Panc1 (cell line): ENCODE data around the gene DAD1. TPM values are rescaled to one million over a fixed set of nuclear protein-coding genes. Genes with fewer than 3 reads are reported as not detected.

Experiments used
- ATAC-seq: fragments of 200-7000 bp; cut with Tn5 transposase; 2 replicates; pipeline ENCODE4 v1.9.1; 2020; ENCODE audit warnings: mild to moderate bottlenecking, moderate library complexity
- BruUV-seq: library from RNA; stranded (reverse); fragments of 400-500 nt; replicated peaks from 2 replicates; lab custom pipeline; 2021; lab: Mats Ljungman, UMichigan
- CTCF ChIA-PET: fragments of 300-600 bp; sonication (Branson Sonifier 250); formaldehyde crosslinking; loops from one replicate; lab custom pipeline; 2022; ENCODE audit warnings: antibody characterized with exemption; lab: Charles Lee
- POLR2A ChIA-PET: fragments of 300-600 bp; sonication (Branson Sonifier 250); formaldehyde crosslinking; loops from one replicate; lab custom pipeline; 2022; ENCODE audit warnings: antibody characterized with exemption; lab: Charles Lee
- DNase-seq: peaks from one replicate; pipeline ENCODE4 v3.0.0-alpha.2; 2010; ENCODE audit warnings: low read depth, low spot score
- H3K27ac ChIP-seq: 2 replicates; pipeline ENCODE4 v1.5.1; 2011; ENCODE audit warnings: mild to moderate bottlenecking, low read length, inconsistent platforms
- H3K27me3 ChIP-seq: fragments of 200-500 bp; sonication (Bioruptor generic); 2 replicates; pipeline ENCODE4 v1.6.0; 2014; ENCODE audit warnings: low read length, inconsistent platforms; ENCODE audit not compliant: control insufficient read depth, insufficient read depth
- H3K36me3 ChIP-seq: fragments of 200-500 bp; sonication (Bioruptor generic); 2 replicates; pipeline ENCODE4 v1.5.1; 2014; ENCODE audit warnings: inconsistent platforms, mild to moderate bottlenecking, low read length, moderate library complexity; ENCODE audit not compliant: control insufficient read depth, insufficient read depth
- H3K4me1 ChIP-seq: 2 replicates; pipeline ENCODE4 v1.5.1; 2011; ENCODE audit warnings: inconsistent platforms, mild to moderate bottlenecking, low read length, moderate library complexity; ENCODE audit not compliant: control insufficient read depth, insufficient read depth
- H3K4me3 ChIP-seq, 2 experiments: 2 replicates each; pipeline ENCODE4 v1.5.1; 2011 to 2012; ENCODE audit warnings: low read depth in 2 of 2, low read length in 2 of 2, mild to moderate bottlenecking in 2 of 2, inconsistent platforms in 1 of 2, moderate library complexity in 1 of 2
- H3K9me3 ChIP-seq: fragments of 200-500 bp; sonication (Bioruptor generic); 2 replicates; pipeline ENCODE4 v1.5.1; 2014; ENCODE audit warnings: low read depth, mild to moderate bottlenecking, inconsistent platforms, low read length, moderate library complexity; ENCODE audit not compliant: control insufficient read depth, insufficient read depth
- CTCF ChIP-seq: fragments of 450-650 bp; IDR thresholded peaks from 2 replicates; pipeline ENCODE4 v1.5.1; 2017; ENCODE audit warnings: mild to moderate bottlenecking
- POLR2AphosphoS5 ChIP-seq: IDR thresholded peaks from 2 replicates; pipeline ENCODE4 v1.6.1; 2012; ENCODE audit warnings: mild to moderate bottlenecking, low read depth, low read length, moderate library complexity
- REST ChIP-seq, 2 experiments: IDR thresholded peaks; 2 replicates each; pipeline ENCODE4 v1.6.1; 2011 to 2012; ENCODE audit warnings: low read depth in 2 of 2, control low read depth in 1 of 2, low read length in 1 of 2, mild to moderate bottlenecking in 1 of 2, moderate library complexity in 1 of 2; ENCODE audit not compliant: insufficient read depth in 1 of 2
- SIN3A ChIP-seq: IDR thresholded peaks from 2 replicates; pipeline ENCODE4 v1.6.1; 2012; ENCODE audit warnings: low read depth, mild to moderate bottlenecking, low read length, moderate library complexity, borderline replicate concordance; ENCODE audit not compliant: insufficient read depth
- TCF7L2 ChIP-seq: IDR thresholded peaks from 2 replicates; pipeline ENCODE4 v1.6.1; 2011; ENCODE audit warnings: mild to moderate bottlenecking, low read depth, low read length, inconsistent platforms
- in situ Hi-C: cut with HindIII; loops from 2 replicates; pipeline ENCODE4 v1.10.0; 2016; ENCODE audit warnings: low sequenced_read_pairs, low pct_unique_long_range_greater_than_20kb
- intact Hi-C: fragments of 100-400 bp; cut with micrococcal nuclease; formaldehyde crosslinking; loops from one replicate; pipeline ENCODE4 v1.10.0; 2022; ENCODE audit not compliant: unreplicated experiment
- total RNA-seq: library from RNA; stranded (reverse); gene quantifications from one replicate; pipeline ENCODE4 v1.2.1, GENCODE V29; 2021; ENCODE audit not compliant: unreplicated experiment

The DAD1 gene
- total RNA-seq, 1 experiment from 2014 or later = 163 TPM

- intact Hi-C loops (no loop called here), in situ Hi-C loops (no loop called here)
- ATAC-seq (no peak), DNase-seq (no peak)
- Histone ChIP-seq H3K27ac (no peak overlapping the region), H3K4me1 (no peaks in the 10 kb centered on the region), H3K9me3 (no peaks in the 10 kb centered on the region), H3K36me3 (no peaks in the 10 kb centered on the region), H3K27me3 (no peaks in the 10 kb centered on the region), H3K4me3 (no peak overlapping the region)
- BruUV-seq = no TSS peak
- POLR2A ChIA-PET = no interaction called here
- TF ChIP-seq TCF7L2 (no peak), SIN3A (no peak), POLR2AphosphoS5 (no peak), REST (IDR thresholded peaks at IDR 0.05; ENCODE audit: insufficient read depth in 1 of 2, low read depth in 2 of 2, low read length in 1 of 2) (no peak), CTCF (no peak)
- CTCF ChIA-PET = no interaction called here
These were observed 55.8 kb downstream of the DAD1 start for GRCh38 chr14:22533057-22533704.

- CTCF ChIA-PET = no interaction called here
- in situ Hi-C loops (no loop called here), intact Hi-C loops (no loop called here)
- Histone ChIP-seq H3K36me3 (no peaks in the 10 kb centered on the region), H3K27ac (no peak overlapping the region), H3K4me3 (no peak overlapping the region), H3K9me3 (no peaks in the 10 kb centered on the region), H3K27me3 (no peaks in the 10 kb centered on the region), H3K4me1 (no peaks in the 10 kb centered on the region)
- TF ChIP-seq POLR2AphosphoS5 (no peak), TCF7L2 (no peak), CTCF (no peak), REST (IDR thresholded peaks at IDR 0.05; ENCODE audit: insufficient read depth in 1 of 2, low read depth in 2 of 2, low read length in 1 of 2) (no peak), SIN3A (no peak)
- DNase-seq = no peak
- POLR2A ChIA-PET = no interaction called here
- no peak for ATAC-seq
- BruUV-seq = no TSS peak
These were observed 56.5 kb downstream of the DAD1 start for GRCh38 chr14:22532345-22533056.
